Activated B cell treated with CpG ODN at 0.5 μM for 24 hours (primary cell): Measurements from ENCODE around the gene ICA1. TPM values are rescaled to one million over a fixed set of nuclear protein-coding genes. Genes with fewer than 3 reads are reported as not detected.

Source experiments
- ATAC-seq: fragments of 200-7000 bp; cut with Tn5 transposase; one replicate; pipeline ENCODE4 v1.10.0; 2021; ENCODE audit warnings: low read depth, mild to moderate bottlenecking, moderate library complexity
- CTCF ChIA-PET: fragments of 350-600 bp; sonication (Branson Sonifier 250); formaldehyde crosslinking; loops from one replicate; lab custom pipeline; 2021; ENCODE audit warnings: antibody characterized with exemption; lab: Charles Lee
- POLR2A ChIA-PET: fragments of 350-600 bp; sonication (Branson Sonifier 250); formaldehyde crosslinking; loops from one replicate; lab custom pipeline; 2021; ENCODE audit warnings: antibody characterized with exemption; lab: Charles Lee
- DNase-seq: peaks from one replicate; pipeline ENCODE4 v3.0.0; 2022
- H3K27ac Mint-ChIP-seq: one replicate; pipeline ENCODE4 v1.8.0; 2020; ENCODE audit warnings: mixed read lengths
- H3K27me3 Mint-ChIP-seq: one replicate; pipeline ENCODE4 v1.8.0; 2021; ENCODE audit warnings: mixed read lengths
- H3K36me3 Mint-ChIP-seq: one replicate; pipeline ENCODE4 v1.8.0; 2021; ENCODE audit warnings: low read depth, mixed read lengths
- H3K4me1 Mint-ChIP-seq: one replicate; pipeline ENCODE4 v1.8.0; 2021; ENCODE audit warnings: mixed read lengths
- H3K4me3 Mint-ChIP-seq: one replicate; pipeline ENCODE4 v1.8.0; 2020; ENCODE audit warnings: mild to moderate bottlenecking, mixed read lengths
- H3K9me3 Mint-ChIP-seq: one replicate; pipeline ENCODE4 v1.8.0; 2020; ENCODE audit warnings: mixed read lengths
- CTCF ChIP-seq: fragments of 200-600 bp; IDR thresholded peaks from one replicate; pipeline ENCODE4 v1.8.0; 2022; ENCODE audit warnings: antibody characterized with exemption, mild to moderate bottlenecking
- intact Hi-C: fragments of 100-400 bp; cut with micrococcal nuclease; formaldehyde crosslinking; loops from one replicate; pipeline ENCODE4 v1.15.1; 2024
- total RNA-seq: library from RNA; stranded (reverse); gene quantifications from 2 replicates; pipeline ENCODE4 v1.2.3, GENCODE V29; 2022

The ICA1 gene
- total RNA-seq, 1 donor from 2014 or later, result not detected

GRCh38 chr7:8271960-8272359 is 10.0 kb upstream of the ICA1 start:
- ChIA-PET POLR2A (no interaction called here), CTCF (no interaction called here)
- Mint-ChIP-seq H3K27ac (no peak overlapping the region), H3K36me3 (no peaks in the 10 kb centered on the region), H3K9me3 (no peaks in the 10 kb centered on the region), H3K4me1 (no peaks in the 10 kb centered on the region), H3K27me3 (peaks cover 10% of the 10 kb centered on the region), H3K4me3 (no peak overlapping the region)
- ATAC-seq, result no peak
- intact Hi-C loops, result no loop called here
- DNase-seq, result no peak
- no peak for TF ChIP-seq CTCF

- no peak for DNase-seq
- intact Hi-C loops, result no loop called here
- H3K4me3 Mint-ChIP-seq, result no peak overlapping the region
- ATAC-seq, result no peak
- ChIA-PET CTCF (no interaction called here), POLR2A (no interaction called here)
- peaks cover 9% of the 10 kb centered on the region for H3K4me1 Mint-ChIP-seq
- H3K27ac Mint-ChIP-seq, result no peak overlapping the region
- no peak for TF ChIP-seq CTCF
- no peaks in the 10 kb centered on the region for H3K36me3 Mint-ChIP-seq
- H3K9me3 Mint-ChIP-seq, result peaks cover 5% of the 10 kb centered on the region
- peaks cover 54% of the 10 kb centered on the region for H3K27me3 Mint-ChIP-seq
Measured at GRCh38 chr7:8263048-8263447, 1.1 kb upstream of the ICA1 start.

DNA sequence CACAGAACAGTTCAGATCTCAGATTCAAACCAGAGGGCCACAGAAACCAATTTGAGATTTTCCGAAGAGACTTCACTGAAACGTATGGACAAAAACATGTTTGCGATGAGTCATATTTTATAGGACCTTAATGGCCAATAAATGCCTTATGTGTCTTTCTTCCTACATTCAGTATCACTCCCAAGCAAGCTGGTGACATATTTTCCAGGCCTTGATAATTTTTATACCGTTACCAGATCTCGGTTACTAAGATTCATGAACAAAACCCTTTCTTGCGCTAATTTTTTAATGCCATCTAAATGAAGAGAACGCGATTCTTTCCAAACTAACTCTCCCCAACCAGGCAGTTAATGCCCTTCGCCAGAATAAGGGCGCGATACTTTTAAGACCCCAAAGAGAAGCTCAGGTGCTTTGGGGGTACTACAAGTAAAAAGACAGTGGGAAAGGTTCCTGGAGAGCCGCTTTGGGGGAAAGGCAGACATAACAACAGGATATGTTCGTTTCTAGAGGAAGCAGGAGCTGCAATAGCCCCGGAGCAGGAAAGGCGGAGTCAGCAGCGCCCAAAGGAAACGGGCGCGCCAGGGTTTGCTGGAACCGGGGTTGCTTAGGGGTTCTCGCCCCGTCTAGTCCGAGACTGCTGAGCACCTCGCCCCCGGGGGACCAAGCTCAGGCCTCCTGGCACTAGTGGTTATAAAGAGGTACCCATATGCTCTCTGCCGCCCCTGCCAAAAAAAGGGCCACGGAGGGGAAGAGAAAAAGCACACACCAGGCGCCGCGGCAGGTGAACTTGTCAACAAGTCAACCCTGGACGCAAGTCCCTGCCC is 884 bp downstream of the ICA1 start:
- Mint-ChIP-seq H3K27ac (no peak overlapping the region), H3K4me1 (peaks cover 9% of the 10 kb centered on the region), H3K36me3 (no peaks in the 10 kb centered on the region), H3K27me3 (peaks cover 52% of the 10 kb centered on the region), H3K4me3 (peak overlapping the region; percentile 69), H3K9me3 (peaks cover 5% of the 10 kb centered on the region)
- intact Hi-C loops, result no loop called here
- no peak for DNase-seq
- ATAC-seq, result no peak
- no peak for TF ChIP-seq CTCF
- ChIA-PET POLR2A (interaction anchor here (0.7 kb wide), 1 partner anchor 81 kb away, joined by 7 read pairs; no protein-coding TSS in a partner anchor), CTCF (no interaction called here)

DNA sequence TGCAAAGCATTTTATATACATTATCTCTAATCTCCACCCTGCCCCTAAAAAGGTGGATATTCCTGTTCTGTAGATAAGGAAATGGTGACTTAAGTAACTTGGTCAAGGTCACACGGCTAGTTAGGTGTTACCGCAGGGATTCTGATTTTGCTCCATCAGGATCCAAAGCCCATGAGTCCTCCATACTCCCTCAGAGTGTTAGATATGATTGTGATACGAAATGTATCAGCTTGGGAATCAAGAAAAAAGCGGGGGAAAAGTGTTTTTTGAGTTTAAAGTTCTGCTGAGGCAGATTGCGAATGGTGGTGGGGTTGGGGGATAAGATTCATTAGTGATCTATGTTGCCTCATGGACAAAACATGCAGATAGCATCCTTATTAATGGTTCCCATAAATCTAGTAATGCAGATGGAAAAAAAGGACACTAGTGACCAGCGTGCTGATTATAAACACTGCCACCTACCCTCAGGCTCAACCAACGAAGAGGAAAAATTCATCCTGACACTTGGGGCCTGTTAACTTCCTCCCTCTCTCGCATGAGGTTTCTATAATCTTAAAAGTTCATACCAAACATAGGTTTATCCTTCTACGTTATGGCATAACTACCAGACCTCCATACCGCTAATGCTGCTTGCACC is 2.3 kb downstream of the ICA1 start:
- Mint-ChIP-seq H3K36me3 (no peaks in the 10 kb centered on the region), H3K27me3 (peaks cover 41% of the 10 kb centered on the region), H3K4me3 (no peak overlapping the region), H3K27ac (no peak overlapping the region), H3K9me3 (peaks cover 4% of the 10 kb centered on the region), H3K4me1 (peaks cover 9% of the 10 kb centered on the region)
- ChIA-PET POLR2A (no interaction called here), CTCF (no interaction called here)
- ATAC-seq, result no peak
- intact Hi-C loops, result no loop called here
- no peak for TF ChIP-seq CTCF
- no peak for DNase-seq

DNA sequence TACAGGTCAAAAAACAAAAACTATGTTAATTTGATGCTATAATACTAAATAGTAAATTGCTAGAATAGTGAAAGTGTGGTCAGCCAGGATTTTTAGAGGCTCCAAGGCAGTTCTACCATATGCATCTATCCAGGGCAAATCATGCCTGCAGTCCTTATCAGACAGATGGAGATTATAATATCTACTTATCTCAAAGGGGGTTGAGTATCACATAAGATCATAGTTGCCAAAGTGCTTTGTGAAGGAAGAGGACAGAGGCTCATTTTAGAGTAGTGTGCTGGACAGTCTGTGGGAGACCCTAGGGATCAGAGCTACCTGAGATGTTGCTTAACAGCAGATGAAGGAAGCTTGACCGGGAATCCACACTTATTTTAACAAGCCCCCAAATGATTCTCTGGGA is 3.2 kb downstream of the ICA1 start:
- Mint-ChIP-seq H3K36me3 (no peaks in the 10 kb centered on the region), H3K4me1 (peaks cover 9% of the 10 kb centered on the region), H3K27ac (no peak overlapping the region), H3K4me3 (no peak overlapping the region), H3K9me3 (no peaks in the 10 kb centered on the region), H3K27me3 (peaks cover 38% of the 10 kb centered on the region)
- intact Hi-C loops, result no loop called here
- CTCF ChIA-PET, result no interaction called here
- no peak for TF ChIP-seq CTCF
- POLR2A ChIA-PET, result no interaction called here
- ATAC-seq, result no peak
- no peak for DNase-seq
